Muscle of back (tissue), 13 donors: ENCODE measurements around the gene OR2T12. TPM values are rescaled to one million over a fixed set of nuclear protein-coding genes. Genes with fewer than 3 reads are reported as not detected.
"Not testable (repeated sequence)": the region's sequence is repeated elsewhere in the genome, so short reads cannot be mapped to it uniquely, and the experiment has no call there.

ENCODE experiments used
- DNase-seq, 3 donors: peaks; one replicate each; pipeline versions ENCODE4 v3.0.0 to v3.0.0-alpha.2; 2013
- long read RNA-seq, 9 donors: transcript quantifications; one replicate each; lab custom pipeline, GENCODE V29; 2026
- polyA plus RNA-seq, 10 donors: library from polyadenylated mRNA; unstranded; fragments of 120-200 nt; gene quantifications; one replicate each; pipeline ENCODE4 v1.2.1, GENCODE V29; 2013; ENCODE audit not compliant: insufficient read length in 10 of 10

OR2T12 gene
- under 1 TPM in 2 of 10 donors, not detected in 8; 0.03 to 0.16 TPM for polyA plus RNA-seq
- long read RNA-seq, donor 1 = 0 reads
- long read RNA-seq, donor 2 = 0 reads
- long read RNA-seq, donor 3, partial matches to known transcripts = 0 of 1 reads
- long read RNA-seq, donor 3, other reads (novel, unspliced or antisense) = 0 of 1 reads
- long read RNA-seq, donor 4 = 0 reads
- long read RNA-seq, donor 5 = 0 reads
- long read RNA-seq, donor 6 = 0 reads
- long read RNA-seq, donor 7 = 0 reads
- long read RNA-seq, donor 8 = 0 reads
- long read RNA-seq, donor 9 = 0 reads

- DNase-seq = no peak
Measured at GRCh38 chr1:248303324-248303723, at the start of gene OR2T12. OR2T12 (minus strand) TSS chr1:248303424; CDS start chr1:248295578, 7,846 bp downstream.

- DNase-seq = no peak
Measured at GRCh38 chr1:248348475-248348874, 45.3 kb upstream of the OR2T12 start, which contains the start of gene OR14C36. OR14C36 (plus strand) TSS chr1:248348775; CDS start chr1:248348775, 0 bp downstream.

- no peak for DNase-seq
Measured at GRCh38 chr1:248343451-248343850, 40.2 kb upstream of the OR2T12 start.

- DNase-seq = no peak
Measured at GRCh38 chr1:248324468-248324867, 21.2 kb upstream of the OR2T12 start, which contains the start of gene OR2M7. OR2M7 (minus strand) TSS chr1:248324568; CDS start chr1:248324568, 0 bp downstream.

GRCh38 chr1:248316796-248317195, 13.6 kb upstream of the OR2T12 start:
- no peak for DNase-seq

- DNase-seq = not testable (repeated sequence)
Measured at GRCh38 chr1:248306740-248307139, 3.5 kb upstream of the OR2T12 start.

- no peak for DNase-seq
Measured at GRCh38 chr1:248306103-248306502, 2.9 kb upstream of the OR2T12 start.

GRCh38 chr1:248305672-248306071, 2.4 kb upstream of the OR2T12 start:
- not testable (repeated sequence) for DNase-seq

GRCh38 chr1:248288391-248288790, 14.8 kb downstream of the OR2T12 start:
- DNase-seq = no peak

GRCh38 chr1:248277876-248278275, 25.3 kb downstream of the OR2T12 start, which contains the start of gene OR2T33:
OR2T33 (minus strand) TSS chr1:248277976; CDS start chr1:248273814, 4,162 bp downstream.
- DNase-seq = no peak

GRCh38 chr1:248273225-248273624, 30.0 kb downstream of the OR2T12 start:
- DNase-seq = not testable (repeated sequence)

GRCh38 chr1:248268178-248268577, 35.0 kb downstream of the OR2T12 start:
- no peak for DNase-seq

GRCh38 chr1:248259309-248259708, 43.9 kb downstream of the OR2T12 start:
- DNase-seq = not testable (repeated sequence)

- DNase-seq = no peak
Measured at GRCh38 chr1:248243204-248243603, 60.0 kb downstream of the OR2T12 start.

Other genes starting within 250 kb of the OR2T12 start
- under 1 TPM in 1 of 10 donors, not detected in 9; 0.05 TPM for gene OR2L13, start 208.2 kb downstream of the OR2T12 start, polyA plus RNA-seq
- not detected for gene OR2M5, start 158.3 kb downstream of the OR2T12 start, polyA plus RNA-seq
- gene OR2M2, start 128.6 kb downstream of the OR2T12 start, polyA plus RNA-seq = not detected
- under 1 TPM in 4 of 10 donors, not detected in 6; 0.01 to 0.03 (median 0.01) TPM for gene OR2M3, start 106.2 kb downstream of the OR2T12 start, polyA plus RNA-seq
- under 1 TPM in 4 of 10 donors, not detected in 6; 0.01 to 0.04 (median 0.03) TPM for gene OR2M4, start 72.0 kb downstream of the OR2T12 start, polyA plus RNA-seq
- gene OR2T33, start 25.4 kb downstream of the OR2T12 start, polyA plus RNA-seq = not detected
- gene OR2M7, start 21.1 kb upstream of the OR2T12 start, polyA plus RNA-seq = not detected
- not detected for gene OR14C36, start 45.4 kb upstream of the OR2T12 start, polyA plus RNA-seq
- not detected for gene OR2T4, start 58.2 kb upstream of the OR2T12 start, polyA plus RNA-seq
- gene OR2T6, start 72.3 kb upstream of the OR2T12 start, polyA plus RNA-seq = not detected
- not detected for gene OR2T1, start 99.6 kb upstream of the OR2T12 start, polyA plus RNA-seq
- gene OR2T2, start 142.2 kb upstream of the OR2T12 start, polyA plus RNA-seq = not detected
- not detected for gene OR2T3, start 169.9 kb upstream of the OR2T12 start, polyA plus RNA-seq
- not detected for gene OR2T5, start 185.2 kb upstream of the OR2T12 start, polyA plus RNA-seq
- not detected for gene OR2G6, start 204.6 kb upstream of the OR2T12 start, polyA plus RNA-seq